GM19468 (cell line): ENCODE measurements around the gene CEP162.
"Not testable (repeated sequence)": the region's sequence is repeated elsewhere in the genome, so short reads cannot be mapped to it uniquely, and the experiment has no call there.

Experiments used
- ATAC-seq: cut with Tn5 transposase; IDR thresholded peaks from one replicate; pipeline ENCODE4 v1.9.1; 2021; ENCODE audit warnings: mild to moderate bottlenecking, moderate library complexity, moderate number of reproducible peaks; ENCODE audit not compliant: unreplicated experiment; ENCODE audit errors: extremely low read depth

The CEP162 gene

DNA sequence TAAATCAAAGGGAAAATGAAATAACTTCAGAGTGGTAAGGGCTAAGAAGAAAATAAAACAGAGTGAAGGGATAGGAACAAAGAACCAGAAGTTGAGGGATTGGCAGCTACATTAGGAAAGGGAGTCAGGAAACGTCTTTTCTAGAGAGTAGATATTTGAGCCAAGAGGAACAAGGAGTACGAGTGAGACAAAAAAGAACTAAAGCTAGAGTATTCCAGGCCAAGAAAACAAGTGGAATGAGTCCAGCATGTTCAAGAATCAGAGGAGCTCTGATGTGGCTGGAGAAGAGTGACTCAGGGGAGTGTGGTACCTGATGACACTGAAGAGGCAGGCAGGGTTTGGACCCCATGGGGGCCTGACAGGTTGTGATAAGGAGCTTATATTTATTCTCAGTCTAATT, 66.3 kb downstream of the CEP162 start:
- ATAC-seq: no peak

GRCh38 chr6:84156306-84156705, 71.1 kb downstream of the CEP162 start:
- ATAC-seq: no peak

- ATAC-seq: no peak
Measured at GRCh38 chr6:84151669-84152068, 75.8 kb downstream of the CEP162 start.

- ATAC-seq: no peak
Measured at GRCh38 chr6:84150705-84151104, 76.7 kb downstream of the CEP162 start.

DNA sequence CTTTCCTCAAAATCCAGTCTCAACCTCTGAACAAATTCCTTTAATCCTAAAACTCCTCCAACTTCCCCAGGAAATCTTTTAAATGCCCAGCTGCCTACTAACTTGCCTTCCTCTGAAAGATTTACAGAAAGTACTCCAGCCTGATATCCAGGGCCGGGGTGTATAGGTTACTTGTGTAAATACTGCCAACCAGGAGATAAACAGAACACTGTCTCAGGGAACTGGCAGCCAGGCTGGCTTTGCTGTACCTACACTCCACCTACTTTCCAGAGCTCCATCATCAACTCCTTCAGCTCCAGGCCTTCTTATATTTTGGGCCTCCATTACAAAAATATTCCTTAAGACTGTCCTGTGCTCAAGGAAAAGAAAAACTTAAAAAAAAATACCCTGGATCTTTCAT, 85.9 kb downstream of the CEP162 start:
- no peak for ATAC-seq

DNA sequence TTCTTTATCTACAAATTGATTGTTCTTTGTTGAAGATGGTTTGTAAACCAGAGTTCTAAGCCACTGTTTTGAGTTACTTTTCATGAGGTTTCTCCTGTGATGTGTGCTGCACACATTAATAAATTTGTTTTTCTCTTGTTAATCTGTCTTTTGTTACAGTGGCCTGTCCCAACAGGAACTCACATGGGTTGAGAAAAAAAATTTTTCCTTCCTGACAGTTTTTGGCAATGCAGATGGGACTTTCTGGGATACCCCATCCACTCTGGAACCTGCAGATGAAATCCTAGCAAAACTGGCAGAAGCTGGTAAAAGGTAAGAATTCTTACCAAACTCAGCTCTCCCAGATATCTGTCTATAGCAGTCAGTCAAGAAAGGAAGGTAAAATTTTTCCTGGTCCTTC, 88.1 kb downstream of the CEP162 start:
- ATAC-seq: no peak

GRCh38 chr6:84137989-84138575, 89.4 kb downstream of the CEP162 start:
- ATAC-seq: no peak

DNA sequence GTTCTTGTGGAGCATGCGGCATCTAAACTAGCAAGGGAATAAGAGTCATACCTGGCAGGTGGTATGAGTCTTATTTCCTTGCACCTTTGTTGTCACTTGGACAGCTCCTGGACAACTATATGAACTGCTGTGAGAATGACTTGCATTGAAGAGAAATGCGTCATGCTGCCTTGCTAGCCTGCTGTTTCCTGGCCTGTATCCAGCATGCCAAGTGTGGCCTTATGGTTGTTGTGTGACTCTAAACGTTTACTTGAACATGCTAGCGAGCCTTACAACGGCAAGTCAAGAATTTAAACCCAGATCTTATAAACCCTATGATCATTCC, 90.4 kb downstream of the CEP162 start:
- ATAC-seq: no peak

DNA sequence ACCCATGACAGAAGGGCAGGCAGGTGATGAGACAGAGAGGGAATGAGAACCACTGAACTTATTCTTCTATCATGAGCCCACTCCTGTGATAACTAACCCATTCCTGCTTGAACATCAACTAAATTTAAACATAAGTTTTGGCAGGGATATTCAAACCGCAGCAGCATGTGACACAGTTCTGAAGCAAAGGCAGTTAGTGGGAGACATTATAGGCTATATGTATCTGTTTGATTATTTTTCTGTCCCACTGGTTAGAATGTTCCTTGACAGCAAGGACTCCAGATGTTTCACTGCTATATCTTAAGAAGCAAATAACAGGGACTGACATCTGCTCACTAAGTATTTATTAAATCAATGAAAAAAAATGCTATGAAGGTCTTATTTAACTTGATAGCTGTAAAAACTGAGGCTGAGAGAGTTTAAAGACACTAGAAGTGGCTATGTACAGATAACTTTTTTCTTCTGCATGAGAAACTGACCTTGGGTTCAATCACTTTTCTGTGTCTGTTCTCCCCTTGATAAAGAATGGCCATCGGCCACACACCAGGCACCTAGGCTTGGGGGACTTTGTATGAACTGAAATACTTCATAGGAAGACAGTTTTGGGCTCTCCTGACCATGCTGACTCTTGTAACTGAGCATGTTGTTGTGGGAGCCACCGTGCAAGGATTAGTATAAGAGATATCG, 90.9 kb downstream of the CEP162 start:
- no peak for ATAC-seq

- no peak for ATAC-seq
Measured at GRCh38 chr6:84135291-84135690, 92.2 kb downstream of the CEP162 start.

GRCh38 chr6:84133385-84133784, 94.1 kb downstream of the CEP162 start:
- not testable (repeated sequence) for ATAC-seq

DNA sequence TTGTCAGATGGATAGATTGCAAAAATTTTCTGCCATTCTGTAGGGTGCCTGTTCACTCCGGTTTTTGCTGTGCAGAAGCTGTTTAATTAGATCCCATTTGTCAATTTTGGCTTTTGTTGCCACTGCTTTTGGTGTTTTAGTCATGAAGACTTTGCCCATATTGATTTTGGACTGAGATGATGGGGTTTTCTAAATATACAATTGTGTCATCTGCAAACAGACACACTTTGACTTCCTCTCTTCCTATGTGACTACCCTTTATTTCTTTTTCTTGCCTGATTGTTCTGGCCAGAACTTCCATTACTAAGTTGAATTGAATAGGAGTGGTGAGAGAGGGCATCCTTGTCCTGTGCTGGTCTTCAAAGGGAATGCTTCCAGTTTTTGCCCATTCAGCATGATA, 97.9 kb downstream of the CEP162 start:
- ATAC-seq: not testable (repeated sequence)

DNA sequence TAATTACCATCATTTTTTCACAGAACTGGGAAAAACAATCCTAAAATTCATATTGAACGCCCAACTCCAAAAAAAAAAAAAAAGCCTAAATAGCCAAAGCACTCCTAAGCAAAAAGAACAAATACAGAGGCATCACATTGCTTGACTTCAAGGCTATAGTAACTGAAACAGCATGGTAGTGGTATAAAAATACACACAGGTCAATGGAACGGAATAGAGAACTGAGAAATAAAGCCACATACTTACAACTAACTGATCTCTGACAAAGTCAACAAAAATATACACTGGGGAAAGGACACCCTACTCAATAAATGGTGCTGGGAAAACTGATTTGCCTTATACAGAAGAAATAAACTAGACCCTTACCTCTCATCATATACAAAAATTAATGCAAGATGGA, 104.3 kb downstream of the CEP162 start:
- ATAC-seq: no peak

GRCh38 chr6:84119277-84119676, 108.2 kb downstream of the CEP162 start:
- ATAC-seq: no peak

- ATAC-seq: no peak
Measured at GRCh38 chr6:84118191-84118590, 109.3 kb downstream of the CEP162 start.

DNA sequence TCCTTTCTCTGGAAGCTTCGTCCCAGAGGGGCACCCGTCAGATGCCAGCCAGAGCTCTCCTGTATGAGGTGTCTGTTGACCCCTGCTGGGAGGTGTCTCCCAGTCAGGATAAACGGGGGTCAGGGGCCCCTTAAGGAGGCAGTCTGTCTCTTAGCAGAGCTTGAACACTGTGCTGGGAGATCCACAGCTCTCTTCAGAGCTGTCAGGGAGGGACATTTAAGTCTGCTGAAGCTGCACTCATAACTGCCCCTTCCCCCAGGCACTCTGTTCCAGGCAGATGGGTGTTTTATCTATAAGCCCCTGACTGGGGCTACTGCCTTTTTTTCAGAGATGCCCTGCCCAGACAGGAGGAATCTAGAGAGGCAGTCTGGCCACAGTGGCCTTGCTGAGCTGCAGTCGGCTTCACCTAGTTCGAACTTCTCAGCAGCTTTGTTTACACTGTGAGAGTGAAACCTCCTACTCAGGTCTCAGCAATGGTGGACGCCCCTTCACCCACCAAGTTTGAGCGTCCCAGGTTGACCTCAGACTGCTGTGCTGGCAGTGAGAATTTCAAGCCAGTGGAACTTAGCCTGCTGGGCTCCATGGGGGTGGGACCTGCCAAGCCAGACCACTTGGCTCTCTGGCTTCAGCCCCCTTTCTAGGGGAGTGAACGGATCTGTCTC, 112.4 kb downstream of the CEP162 start:
- not testable (repeated sequence) for ATAC-seq

DNA sequence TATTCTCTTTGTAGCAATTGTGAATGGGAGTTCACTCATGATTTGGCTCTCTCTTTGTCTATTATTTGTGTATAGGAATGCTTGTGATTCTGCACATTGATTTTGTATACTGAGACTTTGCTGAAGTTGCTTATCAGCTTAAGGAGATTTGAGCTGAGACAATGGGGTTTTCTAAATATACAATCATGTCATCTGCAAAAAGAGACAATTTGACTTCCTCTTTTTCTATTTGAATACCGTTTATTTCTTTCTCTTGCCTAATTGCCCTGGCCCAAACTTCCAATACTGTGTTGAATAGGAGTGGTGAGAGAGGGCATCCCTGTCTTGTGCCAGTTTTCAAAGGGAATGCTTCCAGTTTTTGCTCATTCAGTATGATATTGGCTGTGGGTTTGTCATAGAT, 116.1 kb downstream of the CEP162 start:
- ATAC-seq: not testable (repeated sequence)

- ATAC-seq: no peak
Measured at GRCh38 chr6:84107495-84107894, 119.9 kb downstream of the CEP162 start.

GRCh38 chr6:84105215-84105924, 122.1 kb downstream of the CEP162 start:
- ATAC-seq: not testable (repeated sequence)

- no peak for ATAC-seq
Measured at GRCh38 chr6:84103029-84103428, 124.4 kb downstream of the CEP162 start.

- ATAC-seq: no peak
Measured at GRCh38 chr6:84095156-84095555, 132.3 kb downstream of the CEP162 start.
